NT2/D1 (cell line): ENCODE measurements around the gene ACVR2B.

Source experiments
- DNase-seq: peaks from one replicate; pipeline ENCODE4 v3.0.0-alpha.2; 2011; ENCODE audit warnings: low read depth, low spot score
- H3K27me3 ChIP-seq: 2 replicates; pipeline ENCODE4 v1.6.0; 2011; ENCODE audit warnings: mild to moderate bottlenecking; ENCODE audit not compliant: insufficient read length, insufficient read depth
- H3K36me3 ChIP-seq: 2 replicates; pipeline ENCODE4 v1.6.1; 2011; ENCODE audit warnings: mild to moderate bottlenecking, low read length, mixed read lengths; ENCODE audit not compliant: insufficient read depth, insufficient read length
- H3K4me1 ChIP-seq: 2 replicates; pipeline ENCODE4 v1.5.1; 2011; ENCODE audit not compliant: insufficient read depth, insufficient read length
- H3K4me3 ChIP-seq: 2 replicates; pipeline ENCODE4 v1.5.1; 2011; ENCODE audit warnings: low read depth; ENCODE audit not compliant: insufficient read length
- H3K9ac ChIP-seq: 2 replicates; pipeline ENCODE4 v1.6.0; 2011; ENCODE audit warnings: low read depth; ENCODE audit not compliant: insufficient read length
- H3K9me3 ChIP-seq: 2 replicates; pipeline ENCODE4 v1.5.1; 2011; ENCODE audit warnings: mild to moderate bottlenecking, low read length; ENCODE audit not compliant: insufficient read depth
- SUZ12 ChIP-seq: IDR thresholded peaks from 2 replicates; pipeline ENCODE4 v1.6.1; 2011; ENCODE audit not compliant: insufficient read length, insufficient read depth; ENCODE audit errors: extremely low read depth
- YY1 ChIP-seq: IDR thresholded peaks from 2 replicates; pipeline ENCODE4 v1.6.1; 2011; ENCODE audit not compliant: insufficient read length, insufficient read depth
- ZNF274 ChIP-seq: IDR thresholded peaks from 2 replicates; pipeline ENCODE4 v1.6.1; 2011; ENCODE audit warnings: mild to moderate bottlenecking, low read depth, low read length

Gene ACVR2B

GRCh38 chr3:38468765-38469164 is 15.1 kb downstream of the ACVR2B start:
- TF ChIP-seq YY1 (no peak), SUZ12 (no peak), ZNF274 (no peak)
- Histone ChIP-seq H3K36me3 (no peaks in the 10 kb centered on the region), H3K27me3 (no peaks in the 10 kb centered on the region), H3K9ac (no peak overlapping the region), H3K4me3 (no peak overlapping the region), H3K4me1 (peaks cover 8% of the 10 kb centered on the region), H3K9me3 (peaks cover 32% of the 10 kb centered on the region)
- DNase-seq: no peak

GRCh38 chr3:38469852-38470251 is 16.2 kb downstream of the ACVR2B start:
- H3K9ac ChIP-seq: no peak overlapping the region
- no peak overlapping the region for H3K4me3 ChIP-seq
- peaks cover 8% of the 10 kb centered on the region for H3K4me1 ChIP-seq
- H3K27me3 ChIP-seq: no peaks in the 10 kb centered on the region
- no peak for DNase-seq
- peaks cover 32% of the 10 kb centered on the region for H3K9me3 ChIP-seq
- TF ChIP-seq ZNF274 (no peak), SUZ12 (no peak), YY1 (no peak)
- H3K36me3 ChIP-seq: no peaks in the 10 kb centered on the region

GRCh38 chr3:38471260-38471857 is 17.7 kb downstream of the ACVR2B start:
- Histone ChIP-seq H3K9me3 (peaks cover 28% of the 10 kb centered on the region), H3K9ac (no peak overlapping the region), H3K4me1 (peaks cover 8% of the 10 kb centered on the region), H3K4me3 (no peak overlapping the region), H3K27me3 (no peaks in the 10 kb centered on the region), H3K36me3 (no peaks in the 10 kb centered on the region)
- TF ChIP-seq SUZ12 (no peak), ZNF274 (no peak), YY1 (no peak)
- no peak for DNase-seq

- no peaks in the 10 kb centered on the region for H3K27me3 ChIP-seq
- TF ChIP-seq YY1 (no peak), SUZ12 (no peak), ZNF274 (no peak)
- peaks cover 28% of the 10 kb centered on the region for H3K9me3 ChIP-seq
- H3K36me3 ChIP-seq: peaks cover 5% of the 10 kb centered on the region
- peaks cover 8% of the 10 kb centered on the region for H3K4me1 ChIP-seq
- no peak overlapping the region for H3K4me3 ChIP-seq
- no peak for DNase-seq
- no peak overlapping the region for H3K9ac ChIP-seq
These were observed 18.7 kb downstream of the ACVR2B start for GRCh38 chr3:38472342-38472741.

- TF ChIP-seq YY1 (no peak), SUZ12 (no peak), ZNF274 (no peak)
- H3K4me1 ChIP-seq: peaks cover 8% of the 10 kb centered on the region
- no peaks in the 10 kb centered on the region for H3K27me3 ChIP-seq
- no peak for DNase-seq
- H3K4me3 ChIP-seq: no peak overlapping the region
- peaks cover 24% of the 10 kb centered on the region for H3K9me3 ChIP-seq
- peaks cover 14% of the 10 kb centered on the region for H3K36me3 ChIP-seq
- H3K9ac ChIP-seq: no peak overlapping the region
These were observed 19.5 kb downstream of the ACVR2B start for GRCh38 chr3:38473229-38473628.

- peaks cover 29% of the 10 kb centered on the region for H3K36me3 ChIP-seq
- H3K4me3 ChIP-seq: no peak overlapping the region
- peaks cover 8% of the 10 kb centered on the region for H3K4me1 ChIP-seq
- H3K27me3 ChIP-seq: no peaks in the 10 kb centered on the region
- DNase-seq: no peak
- TF ChIP-seq YY1 (no peak), SUZ12 (no peak), ZNF274 (no peak)
- H3K9me3 ChIP-seq: peaks cover 6% of the 10 kb centered on the region
- H3K9ac ChIP-seq: no peak overlapping the region
These were observed 21.4 kb downstream of the ACVR2B start for GRCh38 chr3:38474928-38475605.

GRCh38 chr3:38475716-38476115 is 22.0 kb downstream of the ACVR2B start:
- Histone ChIP-seq H3K36me3 (peaks cover 35% of the 10 kb centered on the region), H3K4me1 (peaks cover 8% of the 10 kb centered on the region), H3K9me3 (no peaks in the 10 kb centered on the region), H3K9ac (no peak overlapping the region), H3K4me3 (no peak overlapping the region), H3K27me3 (no peaks in the 10 kb centered on the region)
- TF ChIP-seq ZNF274 (no peak), YY1 (no peak), SUZ12 (no peak)
- DNase-seq: no peak
